Uterus (tissue), 2 donors: ENCODE data around the gene BACH1.

Experiments
- CTCF ChIP-seq, 4 experiments: fragments of 200-600 bp in 2 of 4; fragments of 450-650 bp in 2 of 4; sonication (generic) in 2 of 4; IDR thresholded peaks; one replicate each; pipeline ENCODE4 v1.5.1; 2016 to 2019; ENCODE audit warnings: antibody characterized with exemption in 4 of 4, mild to moderate bottlenecking in 2 of 4, moderate library complexity in 1 of 4
- POLR2A ChIP-seq, 2 donors: fragments of 450-650 bp; IDR thresholded peaks; one replicate each; pipeline ENCODE4 v1.6.1; 2016; ENCODE audit warnings: antibody characterized with exemption in 2 of 2, mild to moderate bottlenecking in 1 of 2, moderate library complexity in 1 of 2

GRCh38 chr21:29343519-29343918, 44.8 kb downstream of the BACH1 start:
- TF ChIP-seq CTCF (IDR thresholded peaks at IDR 0.05) (no peak), POLR2A (IDR thresholded peaks at IDR 0.05) (no peak)
